Stimulated activated naive CD8-positive, alpha-beta T cell treated with anti-CD3 and anti-CD28 coated beads, Interleukin-15, amount 100 ng/mL, for 72 hours (primary cell): Measurements from ENCODE around the gene SMURF2.

ENCODE experiments used
- ATAC-seq: fragments of 150-1000 bp; cut with Tn5 transposase; 2 replicates; pipeline ENCODE4 v1.10.0; 2021; ENCODE audit warnings: mild to moderate bottlenecking, moderate library complexity
- DNase-seq, 2 donors: peaks; one replicate each; pipeline ENCODE4 v3.0.0; 2021 to 2022
- H3K27ac Mint-ChIP-seq, 2 donors: one replicate each; pipeline ENCODE4 v1.8.0; 2022; ENCODE audit warnings: mild to moderate bottlenecking in 2 of 2, mixed read lengths in 2 of 2, moderate library complexity in 2 of 2
- H3K27me3 Mint-ChIP-seq: one replicate; pipeline ENCODE4 v1.8.0; 2022; ENCODE audit warnings: mixed read lengths
- H3K4me1 Mint-ChIP-seq: one replicate; pipeline ENCODE4 v1.8.0; 2022; ENCODE audit warnings: mild to moderate bottlenecking, mixed read lengths
- H3K4me3 Mint-ChIP-seq, 2 donors: one replicate each; pipeline ENCODE4 v1.8.0; 2022; ENCODE audit warnings: mild to moderate bottlenecking in 2 of 2, mixed read lengths in 2 of 2, moderate library complexity in 1 of 2
- H3K9me3 Mint-ChIP-seq, 2 donors: one replicate each; pipeline ENCODE4 v1.8.0; 2022; ENCODE audit warnings: mixed read lengths in 2 of 2

The SMURF2 gene

DNA sequence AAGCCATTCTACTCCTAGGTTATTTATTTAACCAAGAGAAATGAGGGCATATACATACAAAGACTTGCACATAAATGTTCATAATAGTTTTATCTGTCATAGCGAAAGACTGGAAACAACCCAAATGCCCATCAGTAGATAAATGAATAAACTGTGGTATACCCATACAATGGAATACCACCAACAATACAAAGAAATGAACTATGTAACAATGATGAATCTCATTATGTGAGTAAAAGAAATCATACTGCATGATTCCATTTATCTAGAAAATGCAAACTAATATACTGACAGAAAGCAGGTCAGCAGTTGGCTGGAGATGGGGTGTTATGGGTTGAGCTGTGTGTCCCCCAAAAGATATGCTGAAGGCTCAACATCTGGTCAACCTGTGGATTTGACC, 98.0 kb downstream of the SMURF2 start:
- no peak for DNase-seq

DNA sequence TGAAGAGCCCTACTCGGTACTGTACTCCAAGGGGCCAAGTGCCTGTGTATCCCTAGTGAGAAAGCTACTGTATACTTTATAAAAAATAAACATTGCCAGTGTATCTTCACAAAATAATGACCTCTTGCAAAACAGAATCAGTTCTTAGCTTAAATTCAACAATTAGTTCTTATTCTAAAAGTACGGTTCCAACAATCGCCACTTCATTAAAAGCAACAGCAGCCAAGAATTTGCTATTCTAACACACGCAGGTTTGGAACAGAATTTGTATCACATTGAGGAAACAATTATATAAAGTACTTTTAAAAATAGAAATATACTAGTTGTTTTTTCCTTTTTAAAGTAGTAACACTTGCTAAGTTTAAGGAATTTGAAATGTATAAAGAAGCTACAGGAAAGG, 106.8 kb downstream of the SMURF2 start:
- no peaks in the 10 kb centered on the region for H3K4me1 Mint-ChIP-seq
- H3K27me3 Mint-ChIP-seq, result no peaks in the 10 kb centered on the region
- ATAC-seq (no peak), DNase-seq (no peak)
- no peak overlapping the region for H3K4me3 Mint-ChIP-seq
- H3K27ac Mint-ChIP-seq, result no peak overlapping the region
- no peaks in the 10 kb centered on the region for H3K9me3 Mint-ChIP-seq

More for the DNA sequence above, 98.0 kb downstream of the SMURF2 start:
- Mint-ChIP-seq H3K4me3 (no peak overlapping the region), H3K4me1 (no peaks in the 10 kb centered on the region), H3K27ac (no peak overlapping the region), H3K27me3 (no peaks in the 10 kb centered on the region), H3K9me3 (no peaks in the 10 kb centered on the region)
- ATAC-seq, result no peak

DNA sequence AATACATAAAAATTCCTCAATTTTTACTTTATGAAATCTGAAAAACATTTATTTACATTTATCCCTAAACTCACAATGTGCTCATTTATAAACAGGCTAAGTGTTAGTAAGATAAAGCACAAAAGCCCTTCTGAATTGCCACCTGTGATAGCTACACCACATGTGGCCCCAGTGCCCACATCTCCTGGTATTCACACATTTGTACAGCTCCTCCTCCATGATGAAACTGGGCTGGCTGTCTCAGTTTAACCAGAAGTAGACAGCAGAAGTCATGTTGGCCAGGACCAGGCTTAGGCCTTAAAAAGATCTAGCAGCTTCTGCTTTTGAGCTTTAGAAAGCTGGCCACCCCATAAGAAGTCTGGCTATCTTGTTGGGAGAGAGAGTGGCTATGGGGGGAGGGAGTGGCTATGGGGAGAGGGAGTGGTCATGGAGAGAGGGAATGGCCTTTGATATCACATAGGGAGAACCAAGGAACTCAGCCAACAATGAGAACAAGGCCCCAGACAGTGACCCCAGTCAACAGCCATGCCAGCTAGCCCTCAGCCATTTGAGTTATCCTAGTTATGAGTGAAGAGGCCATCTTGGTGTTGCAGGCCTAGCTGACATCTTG, 108.0 kb downstream of the SMURF2 start:
- H3K9me3 Mint-ChIP-seq, result no peaks in the 10 kb centered on the region
- no peaks in the 10 kb centered on the region for H3K27me3 Mint-ChIP-seq
- DNase-seq (no peak), ATAC-seq (no peak)
- H3K4me1 Mint-ChIP-seq, result no peaks in the 10 kb centered on the region
- no peak overlapping the region for H3K4me3 Mint-ChIP-seq
- H3K27ac Mint-ChIP-seq, result no peak overlapping the region

DNA sequence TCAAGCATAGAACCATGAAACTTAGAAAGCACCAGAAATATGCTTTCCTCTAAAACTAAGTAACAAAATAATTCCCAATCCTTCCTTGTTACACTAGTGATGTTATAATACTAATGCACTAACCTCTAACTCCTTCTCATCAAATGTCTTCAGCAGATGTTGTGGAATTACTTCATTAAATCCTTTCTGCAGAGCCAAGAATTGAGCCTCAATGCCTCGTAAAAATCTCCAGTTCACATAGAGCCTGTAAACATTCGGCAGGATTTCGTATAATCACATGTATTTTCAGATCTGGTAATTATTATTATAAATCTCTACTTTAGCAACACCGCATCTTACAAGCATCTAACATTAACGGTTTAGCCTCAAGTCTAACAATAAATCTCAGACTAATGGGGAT, 110.6 kb downstream of the SMURF2 start:
- H3K27me3 Mint-ChIP-seq, result no peaks in the 10 kb centered on the region
- no peak for DNase-seq
- H3K4me1 Mint-ChIP-seq, result no peaks in the 10 kb centered on the region
- no peak for ATAC-seq
- no peak overlapping the region for H3K4me3 Mint-ChIP-seq
- H3K27ac Mint-ChIP-seq, result no peak overlapping the region
- H3K9me3 Mint-ChIP-seq, result no peaks in the 10 kb centered on the region

DNA sequence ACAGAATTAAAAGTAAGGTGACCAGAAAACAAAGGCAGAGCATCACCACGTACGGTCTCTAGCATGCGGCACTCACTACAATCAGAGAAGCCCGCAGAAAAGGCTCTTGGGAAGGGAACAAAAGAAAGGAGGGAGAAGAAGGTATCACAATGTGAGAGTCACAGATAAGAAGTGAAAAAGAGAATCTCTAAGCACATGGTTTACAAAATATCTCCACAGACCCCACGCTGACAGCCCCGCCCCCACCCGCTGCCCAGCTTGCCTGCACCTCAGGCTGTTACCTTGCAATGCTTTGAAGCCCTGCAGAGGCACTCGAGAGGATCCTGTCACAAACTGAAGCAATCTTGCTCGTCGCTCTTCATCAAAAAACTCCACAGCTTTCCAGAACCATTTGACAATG, 114.8 kb downstream of the SMURF2 start:
- H3K27me3 Mint-ChIP-seq, result no peaks in the 10 kb centered on the region
- H3K27ac Mint-ChIP-seq, result no peak overlapping the region
- DNase-seq (no peak), ATAC-seq (no peak)
- H3K9me3 Mint-ChIP-seq, result no peaks in the 10 kb centered on the region
- H3K4me3 Mint-ChIP-seq, result no peak overlapping the region
- no peaks in the 10 kb centered on the region for H3K4me1 Mint-ChIP-seq

DNA sequence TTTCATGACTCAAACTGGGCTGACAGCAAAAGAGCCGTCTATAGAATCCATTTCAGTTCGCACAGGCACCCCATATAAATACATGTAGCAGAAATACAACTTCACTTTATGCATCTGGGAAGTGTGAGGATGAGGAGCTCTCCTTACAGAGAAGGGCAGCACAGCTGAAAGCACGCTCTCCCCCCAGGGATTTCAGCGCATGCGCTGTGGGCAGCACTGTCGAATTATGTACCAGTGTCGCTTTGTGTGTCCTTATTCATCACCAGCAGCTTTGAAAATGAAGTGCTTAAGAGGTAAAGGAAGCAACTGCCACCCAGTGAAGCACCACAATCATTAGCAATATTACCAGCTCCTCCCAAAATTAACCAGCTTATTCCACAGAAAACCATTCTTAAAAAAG, 115.4 kb downstream of the SMURF2 start:
- Mint-ChIP-seq H3K9me3 (no peaks in the 10 kb centered on the region), H3K27me3 (no peaks in the 10 kb centered on the region), H3K4me1 (no peaks in the 10 kb centered on the region), H3K4me3 (no peak overlapping the region), H3K27ac (peak overlapping the region in 1 of 2 donors; percentile 31)
- no peak for DNase-seq
- no peak for ATAC-seq

DNA sequence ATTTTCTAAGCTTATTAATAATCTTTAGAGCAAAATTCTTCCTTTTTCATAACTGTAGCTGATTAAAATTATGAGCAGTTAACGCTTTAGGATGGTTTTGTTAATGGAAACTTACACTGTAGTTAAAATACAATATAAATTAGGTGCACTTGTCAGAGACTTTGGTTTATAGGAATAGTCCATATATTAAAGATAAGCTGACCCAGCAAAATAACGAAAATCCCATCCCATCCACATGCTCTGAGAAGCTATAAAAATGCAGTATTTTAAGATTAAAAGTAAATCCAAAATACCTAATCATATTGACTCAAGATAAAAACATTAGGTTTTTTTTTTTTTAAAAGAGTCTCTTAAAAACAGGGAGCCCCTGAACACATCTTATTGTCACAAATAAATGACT, 117.4 kb downstream of the SMURF2 start:
- H3K9me3 Mint-ChIP-seq, result no peaks in the 10 kb centered on the region
- no peak overlapping the region for H3K4me3 Mint-ChIP-seq
- H3K27ac Mint-ChIP-seq, result no peak overlapping the region
- no peaks in the 10 kb centered on the region for H3K4me1 Mint-ChIP-seq
- ATAC-seq (no peak), DNase-seq (no peak)
- no peaks in the 10 kb centered on the region for H3K27me3 Mint-ChIP-seq

DNA sequence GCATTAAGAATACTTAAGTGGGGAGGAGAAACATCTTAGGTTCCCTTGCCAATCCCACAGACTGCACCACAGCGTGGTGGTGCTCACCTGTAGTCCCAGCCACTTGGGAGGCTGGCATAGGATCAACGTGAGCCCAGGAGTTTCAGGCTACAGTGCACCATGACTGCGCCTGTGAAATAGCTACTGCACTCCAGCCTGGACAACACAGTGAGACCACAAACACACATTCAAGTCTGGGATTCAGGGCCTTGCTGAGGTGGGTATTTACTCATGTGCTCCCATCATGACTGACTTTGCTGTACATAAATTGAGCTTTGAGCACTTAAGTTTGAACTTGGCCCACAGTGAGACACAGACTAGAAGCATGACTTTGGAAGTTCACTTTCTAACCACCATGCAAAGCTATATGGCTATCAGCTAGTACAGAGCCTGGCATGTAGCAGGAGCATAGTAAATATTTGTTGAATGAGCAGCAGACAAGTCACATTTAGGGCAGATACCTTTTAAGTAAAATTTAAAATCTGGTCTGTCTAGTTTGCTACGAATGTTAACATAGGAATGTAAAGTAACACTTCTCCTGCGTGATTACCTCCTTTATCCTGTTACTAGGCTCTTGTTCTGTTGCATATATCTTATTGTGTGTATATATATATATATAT, 121.9 kb downstream of the SMURF2 start:
- Mint-ChIP-seq H3K9me3 (no peaks in the 10 kb centered on the region), H3K27ac (no peak overlapping the region), H3K4me3 (no peak overlapping the region), H3K4me1 (peaks cover 5% of the 10 kb centered on the region), H3K27me3 (no peaks in the 10 kb centered on the region)
- no peak for ATAC-seq
- no peak for DNase-seq

DNA sequence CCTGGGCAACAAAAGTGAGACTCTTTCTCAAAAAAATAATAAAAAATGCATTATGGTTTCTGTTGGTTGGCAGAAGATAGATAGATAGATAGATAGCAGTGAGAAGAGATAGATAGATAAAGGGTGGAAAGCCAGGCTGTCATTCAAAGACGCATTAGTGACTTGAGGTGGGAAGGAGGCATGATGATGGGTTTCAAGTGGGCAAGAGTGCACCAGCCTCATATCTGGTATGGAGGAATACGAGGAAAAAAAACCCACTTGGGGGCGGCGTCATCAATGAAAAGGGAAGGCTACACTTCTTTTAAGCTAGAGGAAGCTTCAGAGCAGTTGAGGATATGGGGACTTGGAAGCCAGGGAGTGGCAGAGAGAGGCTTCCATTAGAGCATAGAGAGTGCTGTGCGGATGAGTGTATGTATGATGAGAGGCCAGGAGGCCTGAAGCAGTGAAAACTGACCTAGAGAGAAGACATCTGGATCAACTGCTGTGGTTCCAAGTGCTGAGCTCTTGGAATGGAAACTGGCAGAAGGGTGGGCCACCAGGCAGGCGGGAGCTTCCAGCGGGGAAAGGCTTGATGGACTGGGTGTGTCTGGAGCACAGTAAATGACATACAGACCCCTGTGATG, 123.5 kb downstream of the SMURF2 start:
- Mint-ChIP-seq H3K4me3 (no peak overlapping the region), H3K27ac (peak overlapping the region; percentile 49 to 79), H3K4me1 (peaks cover 11% of the 10 kb centered on the region), H3K9me3 (no peaks in the 10 kb centered on the region), H3K27me3 (no peaks in the 10 kb centered on the region)
- no peak for DNase-seq
- ATAC-seq, result no peak

DNA sequence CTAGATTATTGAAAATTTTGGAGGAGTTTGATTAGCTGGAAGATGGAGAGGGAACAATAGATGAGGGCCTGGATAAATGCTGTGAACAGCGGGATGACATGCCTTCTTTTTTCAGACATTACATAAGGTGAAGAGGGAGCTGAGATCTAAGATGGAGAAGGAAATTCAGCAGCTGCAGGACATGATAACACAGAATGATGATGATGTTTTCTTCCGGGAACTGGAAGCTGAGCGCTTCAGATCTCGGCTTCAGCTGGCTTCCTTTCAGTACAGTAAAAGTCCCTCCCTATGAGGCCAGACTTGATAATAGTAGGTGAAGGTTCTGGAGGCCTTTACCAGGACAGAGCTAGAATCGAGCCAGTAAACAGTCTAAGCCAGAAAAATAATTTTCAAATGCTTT, 124.6 kb downstream of the SMURF2 start:
- H3K4me1 Mint-ChIP-seq, result peaks cover 11% of the 10 kb centered on the region

DNA sequence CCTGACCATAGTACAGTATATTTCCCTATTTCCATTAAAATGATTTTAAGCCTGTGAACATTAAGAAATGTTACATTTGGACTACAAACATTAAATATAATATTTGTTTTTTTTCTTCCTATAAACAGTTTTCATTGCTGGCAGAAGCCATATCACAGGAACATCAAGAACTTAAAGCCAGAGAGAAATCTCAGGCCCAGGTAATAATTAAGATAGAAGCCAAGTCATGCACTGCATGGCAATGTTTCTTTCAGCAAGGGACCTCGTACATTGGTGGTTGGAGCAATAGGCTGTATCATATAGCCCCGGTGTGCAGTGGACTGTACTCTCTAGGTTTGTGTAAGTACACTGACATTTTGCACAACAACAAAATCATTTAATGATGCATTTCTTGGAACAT, 125.2 kb downstream of the SMURF2 start:
- Mint-ChIP-seq H3K9me3 (no peaks in the 10 kb centered on the region), H3K27me3 (no peaks in the 10 kb centered on the region), H3K4me1 (peaks cover 11% of the 10 kb centered on the region), H3K27ac (peak overlapping the region in 1 of 2 donors; percentile 23), H3K4me3 (no peak overlapping the region)
- DNase-seq (no peak), ATAC-seq (no peak)

More for the DNA sequence above, 124.6 kb downstream of the SMURF2 start:
- Mint-ChIP-seq H3K9me3 (no peaks in the 10 kb centered on the region), H3K27ac (peak overlapping the region in 1 of 2 donors; percentile 23), H3K27me3 (no peaks in the 10 kb centered on the region), H3K4me3 (no peak overlapping the region)
- ATAC-seq (no peak), DNase-seq (no peak)

DNA sequence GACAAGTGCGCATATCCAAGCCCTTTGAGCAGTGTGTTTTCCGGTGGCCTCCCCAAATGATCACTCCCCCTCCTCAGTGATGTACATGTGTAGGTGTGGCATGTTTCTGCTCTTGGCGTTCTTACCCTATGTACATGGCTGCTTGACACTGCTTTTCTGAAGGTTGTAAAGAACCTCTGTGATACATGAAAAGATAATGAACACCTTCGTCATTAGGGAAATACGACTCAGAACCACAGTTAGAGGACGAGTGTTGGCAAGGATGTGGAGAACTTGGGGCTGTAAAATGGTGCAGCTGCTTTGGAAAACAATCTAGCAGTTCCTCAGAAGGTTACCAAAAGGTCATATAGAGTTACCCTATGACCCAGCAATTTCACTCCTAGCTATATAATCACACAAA, 126.8 kb downstream of the SMURF2 start:
- H3K4me3 Mint-ChIP-seq, result no peak overlapping the region
- ATAC-seq, result no peak
- H3K27ac Mint-ChIP-seq, result no peak overlapping the region
- H3K9me3 Mint-ChIP-seq, result no peaks in the 10 kb centered on the region
- H3K27me3 Mint-ChIP-seq, result no peaks in the 10 kb centered on the region
- peaks cover 11% of the 10 kb centered on the region for H3K4me1 Mint-ChIP-seq
- DNase-seq, result no peak

DNA sequence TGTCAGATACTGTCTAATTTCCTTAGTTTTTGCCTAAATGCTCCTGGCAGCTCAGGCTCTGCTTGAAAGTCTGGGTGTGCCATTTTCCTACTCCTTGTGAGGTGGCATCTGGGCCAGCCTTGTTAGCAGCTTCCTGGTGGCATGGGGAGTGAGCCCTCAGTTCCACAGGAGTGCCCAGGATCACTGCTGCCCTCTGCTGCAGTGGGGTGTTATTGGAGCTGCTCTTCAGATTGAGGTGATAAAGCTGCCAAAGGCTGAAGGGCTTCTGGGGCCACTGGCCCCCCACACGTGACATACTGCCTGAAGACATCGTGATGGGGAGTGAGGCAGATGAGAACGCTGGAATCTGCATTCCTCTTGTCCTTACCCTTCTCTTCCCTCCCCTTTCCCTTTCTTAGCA, 127.9 kb downstream of the SMURF2 start:
- ATAC-seq, result peak; percentile 58
- H3K9me3 Mint-ChIP-seq, result no peaks in the 10 kb centered on the region
- H3K4me1 Mint-ChIP-seq, result peaks cover 11% of the 10 kb centered on the region
- DNase-seq, result no peak
- H3K27me3 Mint-ChIP-seq, result no peaks in the 10 kb centered on the region
- no peak overlapping the region for H3K4me3 Mint-ChIP-seq
- H3K27ac Mint-ChIP-seq, result no peak overlapping the region

DNA sequence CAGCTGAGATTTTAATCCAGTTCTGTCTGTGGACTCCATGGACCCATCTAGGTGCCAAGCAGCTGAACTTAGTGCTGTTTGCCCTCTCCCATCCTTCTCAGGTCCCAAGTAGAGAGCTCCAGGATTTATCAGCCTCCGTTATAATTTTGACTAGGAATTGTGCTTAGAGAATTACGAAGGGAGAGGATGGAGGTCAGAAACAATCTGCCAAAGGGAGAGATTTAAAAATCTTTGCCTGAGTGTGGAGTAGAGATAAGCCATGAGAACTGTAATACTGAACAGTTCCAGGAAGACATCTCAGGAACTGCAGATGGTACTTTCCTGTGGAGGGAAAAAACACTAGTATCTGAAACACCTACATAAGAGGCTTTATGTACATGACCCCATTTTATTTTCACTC, 128.3 kb downstream of the SMURF2 start:
- Mint-ChIP-seq H3K4me3 (no peak overlapping the region), H3K27ac (no peak overlapping the region), H3K27me3 (no peaks in the 10 kb centered on the region), H3K4me1 (peaks cover 11% of the 10 kb centered on the region), H3K9me3 (no peaks in the 10 kb centered on the region)
- DNase-seq (no peak), ATAC-seq (no peak)

DNA sequence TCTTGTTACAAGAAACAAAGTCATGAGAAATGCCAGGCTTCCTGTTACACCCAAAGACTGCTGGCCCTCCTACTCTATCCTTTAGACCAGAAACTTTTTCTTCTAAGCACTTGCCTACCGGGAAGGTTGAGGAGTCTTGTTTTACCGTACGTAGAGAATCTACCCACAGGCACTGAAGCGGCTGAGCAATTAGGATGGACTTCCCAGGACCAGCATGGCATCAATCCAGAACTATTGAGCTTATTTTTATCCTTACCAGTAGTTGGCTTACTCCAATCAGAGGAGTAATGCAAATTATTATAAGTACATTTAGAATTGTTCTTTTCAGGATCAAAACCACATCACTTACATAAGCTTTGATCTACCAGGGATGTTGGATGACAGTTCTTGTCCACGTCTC, 129.7 kb downstream of the SMURF2 start:
- H3K4me3 Mint-ChIP-seq, result no peak overlapping the region
- no peak for DNase-seq
- peaks cover 6% of the 10 kb centered on the region for H3K4me1 Mint-ChIP-seq
- H3K9me3 Mint-ChIP-seq, result no peaks in the 10 kb centered on the region
- no peaks in the 10 kb centered on the region for H3K27me3 Mint-ChIP-seq
- no peak for ATAC-seq
- no peak overlapping the region for H3K27ac Mint-ChIP-seq

DNA sequence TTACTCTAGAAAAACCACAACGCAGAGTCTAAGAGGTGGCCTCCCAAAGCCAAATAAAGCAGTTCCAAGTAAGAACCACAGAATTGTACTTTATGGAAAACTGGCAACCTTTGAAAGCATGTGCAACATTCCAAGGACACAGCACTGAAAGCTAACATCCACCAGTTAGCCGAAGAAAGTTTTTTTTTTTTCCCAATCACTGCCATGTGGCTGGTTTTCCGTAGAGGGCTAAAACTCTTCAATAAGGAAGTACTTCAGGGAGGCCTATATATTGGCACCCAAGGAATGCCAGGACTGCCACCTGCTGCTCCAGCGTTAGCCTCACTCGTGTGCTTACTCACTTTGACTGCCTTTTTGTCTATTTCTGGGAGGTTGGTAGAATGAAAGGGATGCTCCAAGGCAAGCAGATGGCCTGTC, 130.1 kb downstream of the SMURF2 start:
- no peaks in the 10 kb centered on the region for H3K9me3 Mint-ChIP-seq
- peaks cover 6% of the 10 kb centered on the region for H3K4me1 Mint-ChIP-seq
- H3K27me3 Mint-ChIP-seq, result no peaks in the 10 kb centered on the region
- no peak overlapping the region for H3K4me3 Mint-ChIP-seq
- no peak overlapping the region for H3K27ac Mint-ChIP-seq
- no peak for DNase-seq
- no peak for ATAC-seq
